K562 (cell line): ENCODE measurements around the gene ZMIZ1. TPM values are rescaled to one million over a fixed set of nuclear protein-coding genes. Genes with fewer than 3 reads are reported as not detected.

Source experiments
- AFF4 ChIP-seq: sonication (generic); formaldehyde crosslinking; IDR thresholded peaks from 2 replicates; pipeline ENCODE4 v1.8.0; 2023; ENCODE audit warnings: mild to moderate bottlenecking, missing genetic modification reagents
- CBX1 ChIP-seq: sonication (generic); IDR thresholded peaks from 2 replicates; pipeline ENCODE4 v1.6.1; 2016; ENCODE audit warnings: antibody characterized with exemption, low read depth, mild to moderate bottlenecking
- CBX2 ChIP-seq: fragments of 200-600 bp; sonication (generic); IDR thresholded peaks from one replicate; pipeline ENCODE4 v1.6.1; 2012; ENCODE audit warnings: mild to moderate bottlenecking, low read length, inconsistent platforms; ENCODE audit not compliant: insufficient read depth, poor library complexity, severe bottlenecking
- CBX5 ChIP-seq: IDR thresholded peaks from 2 replicates; pipeline ENCODE4 v1.6.1; 2014; ENCODE audit warnings: low read depth, borderline replicate concordance
- HDGF ChIP-seq: fragments of 450-650 bp; IDR thresholded peaks from 2 replicates; pipeline ENCODE4 v1.6.1; 2016
- KDM1A ChIP-seq, 2 experiments: fragments of 450-650 bp; IDR thresholded peaks; 2 replicates each; pipeline ENCODE4 v1.6.1; 2016; ENCODE audit warnings: mild to moderate bottlenecking in 2 of 2
- KDM4B ChIP-seq, 2 experiments: fragments of 450-650 bp in 1 of 2; sonication (generic) in 1 of 2; IDR thresholded peaks; 2 replicates each; pipeline ENCODE4 v1.6.1; 2016 to 2017; ENCODE audit warnings: borderline replicate concordance in 2 of 2, antibody characterized with exemption in 1 of 2, low read depth in 1 of 2, mild to moderate bottlenecking in 1 of 2
- MAZ ChIP-seq, 2 experiments: fragments of 450-650 bp in 1 of 2; sonication (generic) in 1 of 2; formaldehyde crosslinking; IDR thresholded peaks in 1 of 2; conservative IDR thresholded peaks in 1 of 2; 2 replicates each; pipeline versions ENCODE4 v1.4.0 to v1.5.0; 2020; ENCODE audit warnings: mild to moderate bottlenecking in 1 of 2, missing genetic modification reagents in 1 of 2
- MCM7 ChIP-seq, 2 experiments: fragments of 450-650 bp; IDR thresholded peaks; 2 replicates each; pipeline ENCODE4 v1.6.1; 2016 to 2018
- NFXL1 ChIP-seq: fragments of 450-650 bp; formaldehyde crosslinking; IDR thresholded peaks from 2 replicates; pipeline ENCODE4 v1.4.0; 2021; ENCODE audit warnings: mild to moderate bottlenecking
- NFYB ChIP-seq: IDR thresholded peaks from 2 replicates; pipeline ENCODE4 v1.6.1; 2011; ENCODE audit warnings: mild to moderate bottlenecking, moderate library complexity; ENCODE audit not compliant: insufficient read length; ENCODE audit errors: extremely low read depth
- OTX1 ChIP-seq: fragments of 450-650 bp; formaldehyde crosslinking; IDR thresholded peaks from 2 replicates; pipeline ENCODE4 v1.4.0; 2022; ENCODE audit warnings: mild to moderate bottlenecking
- PKNOX1 ChIP-seq: fragments of 450-650 bp; IDR thresholded peaks from 2 replicates; pipeline ENCODE4 v1.6.1; 2016
- PREB ChIP-seq: sonication (generic); formaldehyde crosslinking; IDR thresholded peaks from 2 replicates; pipeline ENCODE4 v1.8.1; 2023; ENCODE audit warnings: mild to moderate bottlenecking, missing genetic modification reagents
- RBM22 ChIP-seq: fragments of 200-400 bp; formaldehyde crosslinking; IDR thresholded peaks from 2 replicates; pipeline ENCODE4 v1.6.1; 2018; ENCODE audit warnings: low read length, low read depth; ENCODE audit not compliant: poor library complexity, severe bottlenecking
- SIN3B ChIP-seq: fragments of 450-650 bp; IDR thresholded peaks from 2 replicates; pipeline ENCODE4 v1.6.1; 2017; ENCODE audit warnings: low read depth, mild to moderate bottlenecking, moderate library complexity
- SMARCA5 ChIP-seq: fragments of 450-650 bp; IDR thresholded peaks from 2 replicates; pipeline ENCODE4 v1.6.1; 2016
- SP1 ChIP-seq: sonication (generic); formaldehyde crosslinking; IDR thresholded peaks from 2 replicates; pipeline ENCODE4 v1.8.1; 2022; ENCODE audit warnings: mild to moderate bottlenecking, missing genetic modification reagents
- SP2 ChIP-seq: IDR thresholded peaks from 2 replicates; pipeline ENCODE4 v1.6.1; 2011; ENCODE audit warnings: mild to moderate bottlenecking, low read depth, low read length, moderate library complexity; ENCODE audit not compliant: poor library complexity, severe bottlenecking; ENCODE audit errors: extremely low read depth
- U2AF1 ChIP-seq: fragments of 200-400 bp; formaldehyde crosslinking; optimal IDR thresholded peaks from 2 replicates; pipeline ENCODE3; 2017; ENCODE audit warnings: mild to moderate bottlenecking, low read depth, low read length, moderate library complexity
- ZBTB17 ChIP-seq: fragments of 450-650 bp; formaldehyde crosslinking; IDR thresholded peaks from 2 replicates; pipeline ENCODE4 v1.4.0; 2020; ENCODE audit warnings: mild to moderate bottlenecking
- ZNF639 ChIP-seq, 2 experiments: fragments of 200-800 bp in 1 of 2; sonication (Bioruptor generic) in 1 of 2; sonication (generic) in 1 of 2; formaldehyde crosslinking in 1 of 2; IDR thresholded peaks in 1 of 2; conservative IDR thresholded peaks in 1 of 2; 2 replicates each; pipeline versions ENCODE4 v1.5.0 to v1.6.1; 2016 to 2020; ENCODE audit warnings: missing compliant biosample characterization in 1 of 2, missing genetic modification characterization in 1 of 2, missing genetic modification reagents in 1 of 2
- polyA plus RNA-seq, 8 experiments: library from polyadenylated mRNA; depleted of rRNA in 4 of 8; stranded (reverse) in 5 of 8; unstranded in 3 of 8; fragments of >200 nt; fragmentation: Nextera tagmentation in 2 of 8; fragmentation: Illumina TruSeq in 1 of 8; extraction: Ambion mirVana in 2 of 8; extraction: Trizol in 1 of 8; gene quantifications; 2 replicates each; pipeline versions ENCODE4 v1.2.1 to v1.2.3, GENCODE V29; 2011 to 2014; ENCODE audit warnings: inconsistent platforms in 1 of 8, missing spikeins in 1 of 8
- total RNA-seq, 7 experiments: library from RNA; depleted of rRNA in 6 of 7; stranded (reverse); fragments of >200 nt in 6 of 7; fragmentation: Illumina TruSeq in 2 of 7; extraction: Trizol in 2 of 7; gene quantifications; 2 replicates each; pipeline versions ENCODE4 v1.2.1 to v1.2.3, GENCODE V29; 2011 to 2021; ENCODE audit warnings: low replicate concordance in 1 of 7

ZMIZ1 gene
- total and polyA plus RNA-seq, 9 of the 15 experiments (the other 6 are each of a cell fraction or from before 2014, with no cell fraction given) = 1.0 to 37.3 (median 4.3) TPM

GRCh38 chr10:79022565-79023230 is 46.1 kb upstream of the ZMIZ1 start (continued):
- no peak for TF ChIP-seq U2AF1
- TF ChIP-seq SP2 = peak; percentile 74
- TF ChIP-seq KDM1A (IDR thresholded peaks at IDR 0.05) = no peak
- no peak for TF ChIP-seq OTX1 (CRISPR knock-in tag)
- TF ChIP-seq AFF4 (CRISPR knock-in tag) = no peak
- no peak for TF ChIP-seq SIN3B
- TF ChIP-seq CBX5 = no peak
- no peak for TF ChIP-seq RBM22
- peak; percentile 68 for TF ChIP-seq SP1 (CRISPR knock-in tag)
- TF ChIP-seq HDGF = peak; percentile 80; the same call in 1 of the 2 replicates
- TF ChIP-seq PKNOX1 = peak; percentile 55; the same call in 1 of the 2 replicates
- no peak for TF ChIP-seq NFXL1 (CRISPR knock-in tag)
- no peak for TF ChIP-seq ZBTB17
- TF ChIP-seq PREB (CRISPR knock-in tag) = no peak
- no peak for TF ChIP-seq MAZ (CRISPR knock-in tag; conservative IDR thresholded peaks at IDR 0.05 in 1 of 2, IDR thresholded peaks at IDR 0.05 in 1 of 2)
- no peak for TF ChIP-seq ZNF639 (CRISPR knock-in tag; conservative IDR thresholded peaks at IDR 0.05 in 1 of 2, IDR thresholded peaks at IDR 0.05 in 1 of 2)
- peak; percentile 89 for TF ChIP-seq NFYB
- no peak for TF ChIP-seq CBX1
- TF ChIP-seq MCM7 (IDR thresholded peaks at IDR 0.05) = no peak
- no peak for TF ChIP-seq CBX2
- peak; percentile 70 for TF ChIP-seq SMARCA5
- no peak for TF ChIP-seq KDM4B (IDR thresholded peaks at IDR 0.05; ENCODE audit: borderline replicate concordance in 2 of 2, low read depth in 1 of 2)
